HL-60 (cell line): ENCODE results near the gene KLHL36.
A peak's percentile ranks its signal among the peaks of the same experiment; 100 is the strongest.

ENCODE experiments used
- DNase-seq, 2 experiments: peaks; one replicate each; pipeline ENCODE4 v3.0.0-alpha.2; 2010 to 2020; ENCODE audit warnings: low read depth in 1 of 2, low spot score in 1 of 2
- H3K27ac ChIP-seq: fragments of 250-450 bp; sonication (Bioruptor Pico); replicated peaks from 2 replicates; pipeline ENCODE4 v1.5.1; 2020; ENCODE audit warnings: mild to moderate bottlenecking, moderate library complexity
- H3K27me3 ChIP-seq: fragments of 250-450 bp; sonication (Bioruptor Pico); 2 replicates; pipeline ENCODE4 v1.5.1; 2021; ENCODE audit warnings: mild to moderate bottlenecking, moderate library complexity; ENCODE audit not compliant: insufficient read depth, poor library complexity, severe bottlenecking
- H3K4me3 ChIP-seq: replicated peaks from 2 replicates; pipeline ENCODE4 v1.5.1; 2011; ENCODE audit warnings: mild to moderate bottlenecking, control low read depth, low read length; ENCODE audit not compliant: insufficient read depth
- CTCF ChIP-seq: IDR thresholded peaks from one replicate; pipeline ENCODE4 v1.5.1; 2011; ENCODE audit warnings: low read length, control low read depth, inconsistent platforms; ENCODE audit not compliant: insufficient read depth
- GABPA ChIP-seq: IDR thresholded peaks from 2 replicates; pipeline ENCODE4 v1.6.1; 2012; ENCODE audit warnings: low read depth
- POLR2AphosphoS5 ChIP-seq: IDR thresholded peaks from 2 replicates; pipeline ENCODE4 v1.6.1; 2012; ENCODE audit warnings: low read depth
- SPI1 ChIP-seq: IDR thresholded peaks from 2 replicates; pipeline ENCODE4 v1.6.1; 2012; ENCODE audit warnings: low read depth, mild to moderate bottlenecking, borderline replicate concordance
- TF ChIP-seq, protein P1 (sequence below): IDR thresholded peaks from 2 replicates; pipeline ENCODE4 v1.6.1; 2012; ENCODE audit warnings: low read depth; ENCODE audit not compliant: insufficient replicate concordance

Gene KLHL36

DNA sequence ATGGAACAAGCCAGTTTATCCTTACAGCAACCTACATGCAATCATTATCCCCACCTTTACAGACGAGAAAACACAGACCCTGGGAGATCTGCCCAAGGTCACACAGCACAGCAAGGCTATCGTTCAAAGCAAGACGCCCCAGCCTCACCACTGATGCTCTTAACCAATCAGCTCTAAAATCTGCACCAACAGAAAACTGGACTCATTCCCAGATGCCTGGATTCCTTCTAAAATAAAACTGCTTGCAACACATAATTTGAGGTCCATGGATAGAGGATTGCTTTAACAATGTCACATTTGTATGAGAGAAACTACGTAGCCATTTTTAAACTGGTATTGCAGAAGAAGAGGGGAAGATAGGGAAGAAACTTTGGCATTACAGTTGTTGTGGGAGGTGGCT is 37.3 kb upstream of the KLHL36 start:
- peak in 1 of 2 experiments; percentile 34 for DNase-seq
- Histone ChIP-seq H3K27me3 (no peaks in the 10 kb centered on the region), H3K4me3 (no peak overlapping the region), H3K27ac (no peak overlapping the region; the same call in 1 of the 2 replicates)
- TF ChIP-seq, protein P1, sequence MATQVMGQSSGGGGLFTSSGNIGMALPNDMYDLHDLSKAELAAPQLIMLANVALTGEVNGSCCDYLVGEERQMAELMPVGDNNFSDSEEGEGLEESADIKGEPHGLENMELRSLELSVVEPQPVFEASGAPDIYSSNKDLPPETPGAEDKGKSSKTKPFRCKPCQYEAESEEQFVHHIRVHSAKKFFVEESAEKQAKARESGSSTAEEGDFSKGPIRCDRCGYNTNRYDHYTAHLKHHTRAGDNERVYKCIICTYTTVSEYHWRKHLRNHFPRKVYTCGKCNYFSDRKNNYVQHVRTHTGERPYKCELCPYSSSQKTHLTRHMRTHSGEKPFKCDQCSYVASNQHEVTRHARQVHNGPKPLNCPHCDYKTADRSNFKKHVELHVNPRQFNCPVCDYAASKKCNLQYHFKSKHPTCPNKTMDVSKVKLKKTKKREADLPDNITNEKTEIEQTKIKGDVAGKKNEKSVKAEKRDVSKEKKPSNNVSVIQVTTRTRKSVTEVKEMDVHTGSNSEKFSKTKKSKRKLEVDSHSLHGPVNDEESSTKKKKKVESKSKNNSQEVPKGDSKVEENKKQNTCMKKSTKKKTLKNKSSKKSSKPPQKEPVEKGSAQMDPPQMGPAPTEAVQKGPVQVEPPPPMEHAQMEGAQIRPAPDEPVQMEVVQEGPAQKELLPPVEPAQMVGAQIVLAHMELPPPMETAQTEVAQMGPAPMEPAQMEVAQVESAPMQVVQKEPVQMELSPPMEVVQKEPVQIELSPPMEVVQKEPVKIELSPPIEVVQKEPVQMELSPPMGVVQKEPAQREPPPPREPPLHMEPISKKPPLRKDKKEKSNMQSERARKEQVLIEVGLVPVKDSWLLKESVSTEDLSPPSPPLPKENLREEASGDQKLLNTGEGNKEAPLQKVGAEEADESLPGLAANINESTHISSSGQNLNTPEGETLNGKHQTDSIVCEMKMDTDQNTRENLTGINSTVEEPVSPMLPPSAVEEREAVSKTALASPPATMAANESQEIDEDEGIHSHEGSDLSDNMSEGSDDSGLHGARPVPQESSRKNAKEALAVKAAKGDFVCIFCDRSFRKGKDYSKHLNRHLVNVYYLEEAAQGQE: no peak
- no peak for TF ChIP-seq SPI1
- no peak for TF ChIP-seq CTCF
- TF ChIP-seq POLR2AphosphoS5: no peak
- no peak for TF ChIP-seq GABPA

- H3K27me3 ChIP-seq: no peaks in the 10 kb centered on the region
- no peak overlapping the region for H3K4me3 ChIP-seq
- H3K27ac ChIP-seq: no peak overlapping the region
- TF ChIP-seq POLR2AphosphoS5: no peak
- TF ChIP-seq CTCF: no peak
- TF ChIP-seq, protein P1: no peak
- no peak for TF ChIP-seq SPI1
- no peak for TF ChIP-seq GABPA
- DNase-seq: peak in 1 of 2 experiments; percentile 25
Measured at GRCh38 chr16:84612686-84613085, 35.6 kb upstream of the KLHL36 start.

- H3K27ac ChIP-seq: no peak overlapping the region
- DNase-seq: peak in 1 of 2 experiments; percentile 20
- H3K27me3 ChIP-seq: no peaks in the 10 kb centered on the region
- no peak for TF ChIP-seq SPI1
- TF ChIP-seq, protein P1: no peak
- TF ChIP-seq POLR2AphosphoS5: peak; percentile 16; the same call in 1 of the 2 replicates
- no peak for TF ChIP-seq GABPA
- TF ChIP-seq CTCF: no peak
- H3K4me3 ChIP-seq: no peak overlapping the region
Measured at GRCh38 chr16:84613408-84614072, 34.8 kb upstream of the KLHL36 start.
